PC-3 (cell line): ENCODE results near the gene MINDY3.

Experiments used
- CTCF ChIP-seq: fragments of 300-600 bp; sonication (generic); conservative IDR thresholded peaks from 2 replicates; pipeline ENCODE4 v1.5.1; 2017; ENCODE audit warnings: antibody characterized with exemption, low read depth, mild to moderate bottlenecking, low read length
- EZH2 ChIP-seq: fragments of 300-600 bp; sonication (generic); IDR thresholded peaks from one replicate; pipeline ENCODE4 v1.6.1; 2017; ENCODE audit warnings: antibody characterized with exemption, mild to moderate bottlenecking, low read length; ENCODE audit not compliant: unreplicated experiment
- EZH2phosphoT487 ChIP-seq: fragments of 300-600 bp; sonication (generic); IDR thresholded peaks from 2 replicates; pipeline ENCODE4 v1.6.1; 2018; ENCODE audit warnings: mild to moderate bottlenecking, antibody characterized with exemption, low read length, borderline replicate concordance

DNA sequence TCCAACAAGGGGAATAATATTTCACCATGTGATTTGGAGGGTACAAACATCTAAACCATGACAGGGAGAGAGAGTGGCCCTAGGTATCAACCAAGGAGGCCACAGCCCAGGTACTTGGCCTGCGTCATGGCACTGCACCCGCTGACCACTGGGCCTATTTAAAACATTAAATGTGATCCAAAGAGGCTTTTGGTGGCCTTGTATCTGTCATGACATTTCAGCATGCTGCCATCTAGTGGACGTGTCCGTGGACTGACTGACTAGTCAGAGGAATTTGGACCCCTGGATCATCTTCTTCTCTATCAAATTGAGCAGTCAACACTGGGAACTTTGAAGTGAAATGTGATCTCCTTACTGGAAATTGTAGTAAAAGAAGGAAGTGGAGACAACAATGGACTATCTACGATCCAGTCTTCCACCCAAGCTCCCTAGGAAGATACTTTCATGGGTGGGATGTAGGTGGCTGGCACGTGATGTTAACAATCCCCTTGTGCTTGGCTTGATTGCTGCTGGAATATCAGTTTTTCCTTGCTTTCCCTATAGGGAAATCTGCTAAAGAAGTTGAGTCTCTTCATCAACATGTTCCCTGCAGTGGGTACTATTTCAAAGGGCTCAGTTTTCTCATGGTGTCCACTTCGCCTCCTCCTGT is 116.0 kb downstream of the MINDY3 start:
- TF ChIP-seq CTCF (peak; percentile 55), EZH2 (no peak), EZH2phosphoT487 (no peak)
